ENCODE results near the gene PHC2.

Gene PHC2

DNA sequence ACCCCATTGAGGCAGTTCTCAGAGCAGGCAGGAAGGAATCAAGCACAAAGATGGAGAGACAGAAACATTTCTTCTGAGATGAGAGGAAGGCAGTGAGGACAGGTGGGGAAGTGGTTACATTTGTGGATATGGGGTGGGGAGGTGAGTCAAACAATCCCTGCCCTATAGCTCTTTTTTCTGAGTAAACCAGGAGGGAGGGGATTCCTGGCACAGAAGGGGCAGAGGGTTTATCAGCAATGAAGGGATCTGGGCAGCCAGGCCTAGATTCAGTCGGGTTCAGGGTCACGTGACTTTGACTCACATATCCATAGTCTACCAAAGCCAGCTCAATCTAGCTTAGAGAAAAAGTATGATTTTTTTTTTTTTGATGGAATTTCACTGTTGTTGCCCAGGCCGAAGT, 15.7 kb upstream of the PHC2 start:
- DNase-seq (ENCODE audit: low spot score) = no peak

DNA sequence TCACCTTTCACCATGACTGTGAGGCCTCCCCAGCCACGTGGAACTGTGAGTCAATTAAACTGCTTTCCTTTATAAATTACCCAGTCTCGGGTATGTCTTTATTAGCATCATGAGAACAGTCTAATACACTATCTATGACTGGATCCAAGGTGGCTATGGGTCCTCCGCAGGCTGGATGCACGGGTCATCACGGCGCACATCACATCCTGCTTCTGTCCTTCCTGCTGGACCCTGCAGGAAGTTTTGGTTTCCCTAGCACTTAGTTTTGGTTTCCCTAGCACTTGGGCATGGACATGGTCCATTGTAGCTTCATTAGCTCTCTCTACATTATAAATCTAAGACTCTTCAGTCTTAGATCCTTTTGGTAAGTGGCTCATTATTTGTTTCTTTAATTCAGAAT, 14.2 kb upstream of the PHC2 start:
- DNase-seq (ENCODE audit: low spot score) = no peak

DNA sequence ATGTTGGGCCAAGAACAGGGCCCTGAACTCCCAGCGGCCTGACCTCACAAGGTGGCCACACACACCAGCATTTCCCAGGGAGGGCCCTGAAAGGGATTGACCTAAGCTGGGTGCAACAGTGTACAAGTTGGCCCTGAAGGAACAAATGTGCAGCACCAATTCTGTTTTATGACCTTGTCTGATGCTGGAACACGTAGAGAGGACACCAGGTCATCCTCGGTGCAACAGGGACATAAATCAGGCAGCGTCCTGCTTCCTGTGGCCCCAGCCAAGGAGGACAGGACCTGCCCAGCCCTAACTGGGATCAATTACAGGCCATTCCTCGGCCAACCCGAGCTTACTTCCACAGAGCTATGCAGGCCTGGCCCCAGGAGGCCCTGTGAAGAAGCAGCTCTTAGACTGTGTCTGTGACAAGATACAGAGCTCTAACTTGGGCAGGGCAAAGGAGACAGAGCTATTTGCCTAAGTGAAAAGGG, 12.8 kb upstream of the PHC2 start:
- no peak for DNase-seq (ENCODE audit: low spot score)

DNA sequence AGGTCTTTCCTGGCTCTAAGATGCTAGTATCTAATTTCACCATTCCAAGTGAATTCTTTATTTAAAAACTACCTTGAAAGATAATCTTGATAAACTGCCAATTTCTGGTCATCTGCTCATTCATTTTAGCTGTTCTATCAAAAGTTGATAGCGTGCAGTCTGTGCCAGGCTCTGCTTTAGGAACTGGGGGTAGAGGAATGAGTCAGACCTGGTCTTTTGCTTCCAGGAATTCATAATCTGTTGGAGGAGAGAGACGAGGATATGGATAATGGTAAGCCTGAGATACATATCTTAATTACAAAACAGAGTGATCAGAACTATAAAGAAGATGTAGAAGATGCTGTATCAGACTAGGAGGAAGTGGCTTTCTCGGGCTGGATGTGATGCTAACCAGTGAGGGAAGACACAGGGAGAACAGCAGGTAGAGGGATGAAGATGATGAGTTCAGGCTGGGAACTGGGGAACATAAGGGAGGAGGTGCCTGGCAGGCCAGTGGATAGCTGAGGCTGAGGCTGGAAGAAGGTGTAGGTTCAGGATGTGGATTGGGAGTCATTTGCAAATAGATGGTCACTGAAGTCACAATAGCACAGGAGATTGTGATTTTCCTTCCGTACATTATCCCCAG, 12.3 kb upstream of the PHC2 start:
- DNase-seq (ENCODE audit: low spot score) = no peak

DNA sequence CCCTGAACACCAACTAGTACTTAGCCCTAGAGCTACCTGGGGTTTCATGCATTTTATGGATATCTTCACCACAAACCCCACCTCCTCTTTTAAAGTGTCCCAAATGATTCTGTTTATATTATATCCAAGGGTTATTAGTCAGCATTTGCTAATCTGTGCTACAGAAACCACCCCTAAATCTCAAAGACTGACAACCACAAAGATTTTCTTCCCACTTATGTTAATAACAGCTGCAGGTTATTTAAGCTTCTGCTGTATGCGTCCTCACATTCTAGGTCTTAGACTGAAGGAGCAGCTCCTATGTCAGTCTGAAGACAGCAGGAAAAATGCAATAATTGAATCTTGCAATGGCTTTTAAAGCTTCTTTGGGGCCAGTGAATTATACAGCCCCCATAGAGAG, 11.2 kb upstream of the PHC2 start:
- DNase-seq (ENCODE audit: low spot score) = no peak

DNA sequence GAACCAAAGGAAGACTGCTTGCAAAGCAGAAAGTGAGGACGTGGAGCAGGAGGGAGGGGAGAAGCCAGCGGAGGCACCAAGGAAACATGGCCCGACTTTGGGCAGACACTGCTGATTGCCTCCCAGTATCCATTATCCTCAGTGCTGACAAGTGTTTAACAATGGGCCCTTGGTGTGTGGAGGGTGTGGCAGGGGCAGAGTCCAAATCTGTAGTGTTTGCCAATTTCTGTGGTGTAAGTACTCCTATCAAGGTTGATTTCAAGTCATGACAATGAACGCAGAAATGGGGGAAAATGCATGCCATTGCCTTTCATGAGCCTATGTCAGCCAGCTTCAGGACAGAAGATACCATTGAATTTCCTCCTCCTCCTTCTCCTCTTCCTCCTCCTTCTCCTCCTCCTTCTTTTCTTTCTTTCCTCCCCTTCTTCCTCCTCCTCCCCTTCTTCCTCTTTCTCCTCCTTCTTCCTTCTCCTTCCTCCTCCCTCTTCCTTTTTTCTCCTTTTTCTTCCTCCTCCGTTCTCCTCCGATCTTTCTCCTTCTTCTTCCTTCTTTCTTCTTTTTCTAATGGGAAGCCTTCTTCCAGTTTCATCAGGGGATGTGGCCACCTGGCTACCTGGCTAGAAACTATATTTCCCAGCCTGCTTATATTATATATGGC, 10.3 kb upstream of the PHC2 start:
- DNase-seq (ENCODE audit: low spot score) = no peak

DNA sequence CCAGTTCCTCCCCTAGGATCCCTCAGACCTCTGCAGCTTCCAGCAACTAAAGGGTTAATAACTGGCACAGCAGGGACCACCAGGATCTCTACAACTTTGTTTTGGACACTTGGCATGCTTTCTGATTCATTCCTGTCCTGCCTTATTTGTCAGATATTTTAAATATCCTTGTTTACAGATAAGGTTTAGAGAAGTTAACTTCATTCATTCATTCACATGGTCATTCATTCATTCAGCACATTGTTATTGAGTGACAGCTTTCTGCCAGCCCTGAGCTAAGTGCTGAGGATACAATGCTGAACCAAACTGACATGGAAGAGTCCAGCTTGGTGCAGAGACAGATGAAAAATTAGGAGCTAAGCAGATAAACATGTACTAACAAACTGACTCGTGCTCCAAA, 8.8 kb upstream of the PHC2 start:
- DNase-seq (ENCODE audit: low spot score) = no peak

DNA sequence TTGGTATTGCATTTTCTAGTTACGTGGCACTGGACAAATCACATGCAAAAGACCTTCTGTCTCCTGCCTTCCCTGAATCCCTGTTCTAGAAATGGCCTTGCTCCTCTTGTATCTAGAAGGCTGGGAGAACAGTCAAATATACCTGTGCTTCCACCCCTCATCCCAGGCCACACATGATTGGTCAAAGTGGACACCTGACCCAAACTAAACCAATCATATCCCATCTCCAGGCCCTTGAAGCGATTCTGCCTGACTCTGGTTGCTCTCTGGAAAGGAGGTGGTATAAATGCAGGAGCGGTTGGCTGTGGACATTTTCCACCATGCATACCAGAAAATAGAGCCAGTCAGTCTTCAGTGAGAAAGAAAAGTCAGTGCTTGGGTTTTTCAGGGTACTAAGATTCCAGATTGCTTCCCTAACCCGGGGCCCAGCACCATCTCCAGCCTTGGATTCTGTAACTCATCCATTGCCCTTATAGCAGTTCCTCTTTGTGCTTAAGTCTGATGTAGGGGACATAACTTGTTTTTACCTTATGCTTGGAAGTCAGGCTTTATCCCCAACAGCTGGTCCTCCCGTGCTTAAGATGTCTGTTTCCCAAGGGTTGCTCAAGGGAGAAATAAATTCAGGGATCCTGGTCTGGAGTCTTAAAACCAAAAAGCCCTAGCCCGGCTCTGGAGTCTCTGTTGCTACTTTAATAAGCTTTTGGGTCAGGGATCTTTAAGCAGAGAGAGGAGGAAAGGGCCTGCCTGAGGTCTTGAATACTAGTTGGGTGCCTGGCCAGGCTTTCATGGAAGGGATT, 7.7 kb upstream of the PHC2 start:
- DNase-seq (ENCODE audit: low spot score) = no peak

DNA sequence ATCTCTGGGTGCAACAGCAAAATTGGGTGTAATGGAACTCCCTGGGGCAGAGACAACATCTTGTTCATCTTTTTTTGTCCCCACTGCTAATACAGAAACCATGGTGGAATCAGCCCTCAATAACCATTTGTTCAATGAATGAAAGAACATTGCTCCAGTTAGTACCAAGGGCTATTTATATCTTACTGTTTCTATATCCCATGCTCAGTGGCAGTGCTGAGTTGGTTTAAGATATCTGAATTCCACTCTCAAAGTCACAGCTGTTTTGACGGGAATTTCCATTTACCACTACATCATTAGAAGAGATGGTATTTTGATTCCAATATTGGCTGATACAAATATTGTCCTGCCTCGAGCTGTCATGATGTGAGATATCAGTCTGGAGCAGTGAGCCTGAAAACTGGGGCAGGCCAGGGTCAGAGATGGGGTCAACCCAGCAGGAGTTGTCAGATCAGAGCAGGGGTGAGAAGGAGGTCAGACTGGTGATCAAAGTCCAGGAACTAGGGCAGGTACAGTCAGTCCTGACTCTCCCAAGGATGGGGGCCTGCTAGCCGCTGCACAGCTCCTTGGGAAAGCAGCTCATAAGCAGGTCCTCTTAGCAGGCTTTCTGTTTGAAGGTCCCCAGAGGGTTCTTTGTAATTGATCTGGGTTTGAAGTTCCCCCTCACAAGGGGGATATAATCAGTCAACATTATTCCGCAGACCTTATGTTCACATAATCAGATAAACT, 5.8 kb upstream of the PHC2 start:
- no peak for DNase-seq (ENCODE audit: low spot score)

DNA sequence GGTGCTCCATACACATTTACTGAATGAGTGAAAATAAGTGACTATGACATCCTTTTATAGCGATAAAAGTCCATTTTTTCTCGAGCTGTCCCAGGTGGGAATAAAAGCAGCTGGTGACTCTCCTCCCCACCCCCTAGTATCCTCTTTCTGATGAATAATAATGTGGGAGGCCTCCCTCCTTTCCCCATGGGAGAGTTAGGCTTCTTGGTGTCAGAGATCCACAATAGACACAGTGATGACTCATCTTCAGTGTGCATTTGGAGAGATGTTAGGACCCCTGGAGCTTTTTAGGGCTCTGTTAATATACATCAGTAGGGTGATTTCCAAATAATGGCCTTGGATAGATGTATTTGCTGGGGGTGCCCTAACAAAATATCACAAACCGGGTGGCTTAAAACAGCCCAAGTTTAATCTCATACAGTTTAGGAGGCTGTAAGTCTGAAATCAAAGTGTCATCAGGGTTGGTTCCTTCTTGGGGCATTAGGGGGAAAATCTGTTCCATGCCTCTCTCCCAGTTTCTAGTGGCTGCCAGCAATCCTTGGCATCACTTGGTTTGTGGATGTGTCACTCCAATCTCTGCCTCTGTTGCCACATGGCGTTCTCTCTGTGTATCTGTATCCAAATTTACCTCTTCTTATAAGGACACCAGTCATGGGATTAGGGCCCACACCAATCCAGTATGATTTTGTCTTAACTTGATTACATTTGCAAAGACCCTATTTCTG, 4.4 kb upstream of the PHC2 start:
- peak; percentile 92 for DNase-seq (ENCODE audit: low spot score)

DNA sequence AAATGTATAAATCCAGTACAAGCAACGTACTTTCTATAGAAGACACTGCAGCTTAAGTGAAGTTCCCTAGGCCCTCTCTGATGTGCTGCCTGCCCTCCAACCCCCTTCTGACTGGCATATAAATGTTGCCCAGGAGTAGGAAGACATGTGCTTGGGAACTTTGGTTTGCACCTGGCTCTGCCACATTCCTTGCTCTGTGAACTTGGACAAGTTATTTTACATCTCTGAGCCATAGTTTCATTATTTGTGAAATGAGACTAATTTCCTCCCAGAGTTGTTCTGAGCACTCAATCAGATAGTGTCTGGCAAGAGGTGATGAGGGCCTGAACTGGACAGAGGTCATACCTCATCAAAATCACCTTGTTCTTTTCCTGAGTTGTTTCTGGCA, 3.5 kb upstream of the PHC2 start:
- no peak for DNase-seq (ENCODE audit: low spot score)

DNA sequence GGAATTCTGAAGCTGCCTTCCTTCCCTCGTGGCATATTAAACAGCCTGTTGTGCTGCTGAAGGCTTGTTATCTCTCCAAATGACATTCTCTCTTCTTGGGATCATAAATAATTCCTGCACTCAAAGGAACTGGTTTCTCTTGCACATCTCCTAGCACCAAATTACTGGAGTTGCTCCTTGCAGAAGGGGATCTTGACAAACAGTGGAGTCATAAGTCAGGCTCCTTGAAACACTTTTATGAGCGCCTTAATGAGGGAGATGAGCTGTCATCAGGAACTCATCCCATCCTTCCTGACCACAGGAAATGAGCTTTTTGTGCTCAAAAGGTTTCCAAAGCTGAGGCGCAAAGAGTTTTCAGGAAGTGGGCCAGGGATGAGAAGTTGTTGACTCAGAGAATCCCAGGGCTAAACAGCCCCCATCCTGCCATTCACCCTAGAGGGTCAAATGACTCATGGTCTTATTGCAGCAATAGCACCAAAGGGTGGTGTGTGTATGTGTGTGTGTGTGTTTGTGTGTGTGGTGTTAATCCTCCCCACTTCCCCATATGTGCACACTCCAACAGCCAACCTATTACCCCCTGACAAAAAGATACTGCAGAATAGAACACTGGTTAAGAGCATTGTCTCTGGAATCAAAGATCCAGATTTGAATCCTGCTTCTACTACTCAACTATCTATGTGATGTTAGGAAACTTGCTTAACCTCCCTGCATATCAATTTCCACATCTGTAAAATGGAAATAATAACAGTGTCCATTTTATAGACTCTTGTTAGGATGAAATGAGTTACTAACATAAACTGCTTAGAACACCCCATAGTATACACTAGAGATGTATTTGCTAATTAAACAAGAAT, 2.8 kb upstream of the PHC2 start:
- peak; percentile 100 for DNase-seq (ENCODE audit: low spot score)

DNA sequence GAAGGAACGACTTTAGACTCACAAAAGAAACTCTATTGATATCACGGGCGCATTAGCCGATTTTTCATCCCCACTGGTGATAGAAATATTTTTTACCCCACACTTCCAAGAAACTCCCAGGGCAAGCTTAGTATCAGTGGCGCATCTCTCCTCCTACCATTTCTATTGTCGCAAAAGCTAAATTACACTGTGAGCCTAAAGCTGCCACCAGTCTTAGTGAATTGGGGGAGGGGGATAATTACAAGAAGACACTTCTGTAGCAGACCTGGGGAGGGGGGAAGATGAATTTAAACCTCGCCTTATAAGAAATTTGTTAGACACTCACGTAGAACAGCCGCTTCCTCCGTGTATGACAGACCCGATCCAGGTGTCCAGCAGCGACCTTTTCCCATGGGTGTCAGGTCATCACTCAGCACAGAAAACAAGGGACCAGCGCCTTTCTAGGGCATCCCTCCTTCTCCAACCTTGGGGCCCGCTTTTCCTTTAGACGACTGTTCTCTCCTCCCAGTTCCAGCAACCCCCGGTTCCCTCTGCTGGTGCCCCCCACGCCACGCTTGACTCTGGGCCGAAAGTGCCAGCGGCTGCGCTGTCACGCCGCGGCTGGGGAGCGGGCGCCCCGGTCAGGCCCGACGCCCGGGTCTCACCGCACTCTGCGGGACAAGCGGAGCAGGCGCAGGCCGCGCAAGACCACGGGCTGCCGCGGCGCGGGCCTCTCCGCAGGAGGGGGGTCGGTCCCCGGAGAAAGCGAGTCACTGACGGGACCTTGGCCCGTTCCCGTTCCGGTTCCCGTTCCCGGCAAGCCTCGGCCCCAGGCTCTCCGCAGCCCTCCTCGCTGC, 821 bp downstream of the PHC2 start:
- peak; percentile 75 for DNase-seq (ENCODE audit: low spot score)

DNA sequence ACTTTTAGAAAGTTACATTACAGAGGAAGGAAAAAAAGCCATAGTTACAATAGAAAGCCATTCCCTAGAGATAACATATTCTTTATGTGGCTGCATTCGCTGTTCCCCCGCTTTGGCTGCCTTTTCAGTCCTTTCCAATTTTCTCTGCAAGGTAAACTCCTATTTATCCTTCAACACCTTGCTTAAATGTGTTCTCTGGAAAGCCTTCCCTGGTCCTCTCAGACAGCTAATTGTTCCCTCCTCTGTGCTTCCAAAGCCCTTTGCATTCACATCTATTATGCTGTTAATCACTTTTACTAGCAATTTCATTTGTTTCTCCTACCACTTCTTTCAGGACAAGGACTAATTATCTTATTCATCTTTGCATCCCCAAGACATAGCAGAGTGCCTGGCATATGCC, 1.6 kb downstream of the PHC2 start:
- DNase-seq (ENCODE audit: low spot score) = peak; percentile 29

DNA sequence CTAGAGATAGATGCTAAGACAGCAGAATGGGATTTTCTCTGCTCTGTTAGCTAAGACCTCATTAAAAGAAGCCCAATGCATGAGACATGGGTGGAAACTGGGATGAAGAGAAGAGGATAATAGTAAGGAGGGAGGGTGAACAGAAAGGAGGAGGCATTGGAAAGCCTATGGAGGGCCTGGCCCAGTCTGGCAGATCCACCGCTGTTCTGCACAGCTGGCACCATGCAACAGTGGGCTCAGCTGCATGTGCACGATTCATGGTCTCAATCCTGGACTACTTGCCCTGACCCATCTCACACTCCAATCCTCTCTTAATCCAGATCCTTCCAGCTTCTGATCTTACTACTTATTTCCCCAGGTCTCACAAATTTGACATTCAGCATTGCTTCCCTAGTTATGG, 2.2 kb downstream of the PHC2 start:
- peak; percentile 84 for DNase-seq (ENCODE audit: low spot score)

DNA sequence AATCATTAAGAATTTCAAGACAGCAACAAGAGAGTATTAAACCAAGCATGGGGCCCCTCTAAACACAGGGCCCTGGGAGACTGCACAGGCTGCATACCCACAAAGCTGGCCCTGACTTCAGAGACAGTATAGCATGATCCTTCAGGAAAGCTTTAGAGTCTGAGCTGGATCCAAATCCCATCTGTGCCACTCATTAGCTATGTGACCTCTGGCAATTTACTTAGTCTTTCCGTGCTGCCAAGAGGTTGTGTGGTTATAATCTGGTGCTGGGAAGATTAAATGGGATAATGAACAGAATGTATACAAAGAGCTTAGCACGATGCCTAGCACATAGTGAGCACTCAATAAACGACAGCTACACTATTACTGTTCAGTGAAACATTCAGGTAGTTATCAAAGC, 4.0 kb downstream of the PHC2 start:
- DNase-seq (ENCODE audit: low spot score) = peak; percentile 80

DNA sequence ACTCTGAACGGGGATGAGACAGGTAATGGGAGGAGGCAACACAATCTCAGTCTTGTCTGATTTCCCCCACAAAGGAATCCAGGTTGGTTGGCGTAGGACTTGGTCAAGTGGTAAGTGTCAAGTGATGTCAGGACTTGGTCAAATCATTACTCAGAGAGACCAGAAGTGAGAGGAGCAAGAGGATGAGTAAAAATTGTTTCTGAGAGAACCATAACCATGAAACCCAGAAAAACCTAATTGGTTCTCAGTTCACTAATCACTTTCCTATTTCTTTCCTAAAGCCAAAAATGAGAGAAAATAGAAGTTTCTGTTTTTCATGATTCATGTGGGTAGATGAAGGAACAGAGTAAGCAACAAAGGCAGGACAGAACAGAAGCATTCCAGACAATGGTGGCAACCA, 5.0 kb downstream of the PHC2 start:
- DNase-seq (ENCODE audit: low spot score) = peak; percentile 85

DNA sequence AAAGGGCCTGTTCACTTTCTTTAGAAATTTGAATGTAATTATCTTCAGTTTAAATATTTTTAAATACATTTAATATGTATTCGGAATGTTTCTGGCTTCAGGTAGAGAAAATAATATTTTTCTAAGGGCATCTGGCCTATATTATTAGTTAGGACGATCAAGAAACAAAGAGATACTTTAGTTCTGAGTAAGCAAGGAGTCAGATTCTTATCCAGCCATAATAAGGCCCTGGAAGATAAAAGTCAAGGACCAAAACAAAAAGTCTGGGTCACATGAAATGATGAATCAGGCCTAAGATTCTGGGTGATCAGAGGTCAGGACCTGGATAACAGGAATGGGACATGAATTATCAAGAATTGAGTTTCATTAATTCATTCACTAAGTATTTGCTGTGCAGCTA, 6.3 kb downstream of the PHC2 start:
- peak; percentile 98 for DNase-seq (ENCODE audit: low spot score)

DNA sequence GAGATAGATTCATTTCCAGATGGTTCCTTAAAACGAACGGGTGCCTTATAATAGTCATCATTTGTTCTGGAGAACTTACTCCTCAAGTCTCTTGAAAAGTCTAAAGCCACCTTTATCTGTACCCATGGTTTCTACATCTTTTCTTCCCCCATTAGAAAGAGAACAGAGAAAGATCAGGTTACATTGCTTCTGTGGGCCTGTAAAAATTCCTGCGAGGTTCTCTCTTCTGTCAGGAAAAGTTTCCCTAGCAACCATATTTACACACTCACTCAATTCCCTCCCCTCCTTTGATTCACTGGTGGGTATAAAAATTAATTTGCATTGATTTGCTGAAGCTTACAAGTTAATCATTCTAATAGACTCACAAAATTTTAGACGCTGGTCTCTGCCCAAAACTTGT, 6.7 kb downstream of the PHC2 start:
- peak; percentile 75 for DNase-seq (ENCODE audit: low spot score)
